HEK293 (cell line): ENCODE results near the gene DGKG.

Experiments used
- CTCF ChIP-seq: fragments of 450-650 bp; formaldehyde crosslinking; IDR thresholded peaks from 2 replicates; pipeline ENCODE4 v1.5.1; 2016; ENCODE audit warnings: missing biosample characterization, missing genetic modification characterization
- REST ChIP-seq: fragments of 450-650 bp; formaldehyde crosslinking; IDR thresholded peaks from 2 replicates; pipeline ENCODE4 v1.5.1; 2016; ENCODE audit warnings: missing biosample characterization, missing genetic modification characterization
- SALL2 ChIP-seq: fragments of 450-650 bp; formaldehyde crosslinking; IDR thresholded peaks from 2 replicates; pipeline ENCODE4 v1.5.0; 2017; ENCODE audit warnings: missing biosample characterization, mild to moderate bottlenecking, missing genetic modification characterization, borderline replicate concordance
- YY1 ChIP-seq: fragments of 450-650 bp; formaldehyde crosslinking; IDR thresholded peaks from 2 replicates; pipeline ENCODE4 v1.5.1; 2018; ENCODE audit warnings: missing biosample characterization, missing genetic modification characterization
- ZBTB48 ChIP-seq: fragments of 450-650 bp; formaldehyde crosslinking; IDR thresholded peaks from 2 replicates; pipeline ENCODE4 v1.5.1; 2016; ENCODE audit warnings: missing biosample characterization, missing genetic modification characterization
- ZNF169 ChIP-seq: fragments of 450-650 bp; formaldehyde crosslinking; IDR thresholded peaks from 2 replicates; pipeline ENCODE4 v1.5.1; 2016; ENCODE audit warnings: missing biosample characterization, missing genetic modification characterization
- ZNF292 ChIP-seq: fragments of 450-650 bp; formaldehyde crosslinking; IDR thresholded peaks from 2 replicates; pipeline ENCODE4 v1.5.1; 2016; ENCODE audit warnings: low read depth, missing biosample characterization, missing genetic modification characterization, borderline replicate concordance
- ZNF529 ChIP-seq: fragments of 450-650 bp; formaldehyde crosslinking; IDR thresholded peaks from 2 replicates; pipeline ENCODE4 v1.5.1; 2017; ENCODE audit warnings: missing genetic modification characterization, missing biosample characterization; ENCODE audit not compliant: insufficient replicate concordance

- TF ChIP-seq REST (tag by site-specific recombination) (no peak), ZNF169 (tag by site-specific recombination) (no peak), YY1 (tag by site-specific recombination) (no peak), ZBTB48 (no peak), ZNF292 (tag by site-specific recombination) (no peak), SALL2 (no peak), ZNF529 (tag by site-specific recombination) (no peak), CTCF (tag by site-specific recombination) (no peak)
Observed at GRCh38 chr3:186386883-186387560, 25.0 kb upstream of the DGKG start.
